ENCODE measurements around the gene NRIP3. TPM values are rescaled to one million over a fixed set of nuclear protein-coding genes. Genes with fewer than 3 reads are reported as not detected.

The NRIP3 gene
- total and polyA plus RNA-seq, 2 of the 13 experiments (the other 11 are each of a cell fraction or from before 2014, with no cell fraction given), result 0.04 to 0.07 TPM

GRCh38 chr11:8947230-8947943 is 56.4 kb downstream of the NRIP3 start:
- Histone ChIP-seq H2AFZ (ENCODE audit: low read length) (no peak overlapping the region), H3K9me3 (ENCODE audit: low read length) (no peaks in the 10 kb centered on the region), H3K9ac (ENCODE audit: insufficient read depth, low read depth, low read length) (no peak overlapping the region), H4K20me1 (ENCODE audit: insufficient read depth, low read length) (no peaks in the 10 kb centered on the region), H3K79me2 (ENCODE audit: insufficient read depth, low read length) (no peaks in the 10 kb centered on the region), H3K4me2 (ENCODE audit: low read depth, low read length) (no peak overlapping the region), H3K27me3 (ENCODE audit: control insufficient read depth in 1 of 2, insufficient read depth in 2 of 2, low read length in 2 of 2) (no peaks in the 10 kb centered on the region), H3K36me3 (replicated peaks in 1 of 2; ENCODE audit: control insufficient read depth in 1 of 2, insufficient read depth in 2 of 2, low read length in 2 of 2) (peaks cover 9 to 10% of the 10 kb centered on the region in 2 experiments; a peak in 4 of 5 replicates), H3K27ac (ENCODE audit: extremely low read length, insufficient read depth, low read length) (no peak overlapping the region), H3K4me3 (replicated peaks in 1 of 3; ENCODE audit: insufficient read depth in 1 of 3, low read depth in 2 of 3, low read length in 3 of 3) (no peak overlapping the region), H3K4me1 (ENCODE audit: insufficient read depth, low read length) (no peaks in the 10 kb centered on the region)
- BruUV-seq (replicated peaks), result no TSS peak
- POLR2A ChIA-PET, result no interaction called here
- DNase-seq (ENCODE audit: low spot score) (no peak), ATAC-seq (no peak), FAIRE-seq (no peak)
- WGBS (ENCODE audit: low lambda C conversion rate), result 87% methylated on average over 4 of the region's 4 CpGs
- in situ Hi-C loops (cut with HindIII; ENCODE audit: extremely low pct_ligation_motif_present, low pct_unique_long_range_greater_than_20kb), result no loop called here
- intact Hi-C loops (cut with micrococcal nuclease; ENCODE audit: unreplicated experiment), result no loop called here
- CTCF ChIA-PET (ENCODE audit: low intra/inter-chr PET ratio, low total read pairs), result no interaction called here
- TF ChIP-seq HDAC6 (IDR thresholded peaks at IDR 0.05; ENCODE audit: low read depth, low read length) (no peak), FOXO1 (CRISPR knock-in tag; IDR thresholded peaks at IDR 0.05) (no peak), ZNF335 (CRISPR knock-in tag; IDR thresholded peaks at IDR 0.05) (no peak), EZH2 (conservative IDR thresholded peaks at IDR 0.05; ENCODE audit: low read depth, low read length) (no peak), GPN1 (CRISPR knock-in tag; IDR thresholded peaks at IDR 0.05; ENCODE audit: borderline replicate concordance) (no peak), ZNF264 (CRISPR knock-in tag; IDR thresholded peaks at IDR 0.05) (no peak), ZNF33B (CRISPR knock-in tag; IDR thresholded peaks at IDR 0.05) (no peak), ZNF143 (CRISPR knock-in tag; IDR thresholded peaks at IDR 0.05) (no peak), ZNF841 (CRISPR knock-in tag; IDR thresholded peaks at IDR 0.05; ENCODE audit: borderline replicate concordance) (no peak)
- TF ChIP-seq, protein P1, sequence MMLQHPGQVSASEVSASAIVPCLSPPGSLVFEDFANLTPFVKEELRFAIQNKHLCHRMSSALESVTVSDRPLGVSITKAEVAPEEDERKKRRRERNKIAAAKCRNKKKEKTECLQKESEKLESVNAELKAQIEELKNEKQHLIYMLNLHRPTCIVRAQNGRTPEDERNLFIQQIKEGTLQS (CRISPR knock-in tag; IDR thresholded peaks at IDR 0.05), result no peak
